Mesodermal cell (in vitro differentiated cells): ENCODE measurements around the gene PTPRN2.

Experiments
- H3K27ac ChIP-seq: 2 replicates; pipeline ENCODE4 v1.7.0; 2013; ENCODE audit warnings: mild to moderate bottlenecking, low read depth, low read length, moderate library complexity; ENCODE audit not compliant: severe bottlenecking
- H3K36me3 ChIP-seq: 2 replicates; pipeline ENCODE4 v1.7.1; 2013; ENCODE audit warnings: mild to moderate bottlenecking, low read length, moderate library complexity; ENCODE audit not compliant: control insufficient read depth, insufficient read depth
- H3K4me1 ChIP-seq: one replicate; pipeline ENCODE4 v1.7.1; 2013; ENCODE audit warnings: mild to moderate bottlenecking, low read length; ENCODE audit not compliant: insufficient read depth, control insufficient read depth, poor library complexity, severe bottlenecking
- H3K4me3 ChIP-seq: 2 replicates; pipeline ENCODE4 v1.7.0; 2013; ENCODE audit warnings: low read length, control low read depth, mild to moderate bottlenecking; ENCODE audit not compliant: insufficient read depth, poor library complexity, severe bottlenecking; ENCODE audit errors: extremely low read depth
- H3K9me3 ChIP-seq: 2 replicates; pipeline ENCODE4 v1.7.1; 2013; ENCODE audit warnings: mild to moderate bottlenecking, low read length, moderate library complexity; ENCODE audit not compliant: control insufficient read depth
- WGBS, 2 experiments: methylation state at CpG; one replicate each; pipeline ENCODE4 v1.1.5; 2013; ENCODE audit warnings: missing lambda C conversion rate in 2 of 2; ENCODE audit not compliant: insufficient coverage in 2 of 2; 5-methylcytosine and 5-hydroxymethylcytosine counted together

The PTPRN2 gene

GRCh38 chr7:158574308-158575036, 13.2 kb downstream of the PTPRN2 start:
- no peaks in the 10 kb centered on the region for H3K4me1 ChIP-seq
- no peak overlapping the region for H3K27ac ChIP-seq
- H3K4me3 ChIP-seq = no peak overlapping the region
- 44 to 69% methylated on average over 6 to 8 of the region's 8 CpGs for WGBS, 2 experiments
- H3K36me3 ChIP-seq = no peaks in the 10 kb centered on the region
- H3K9me3 ChIP-seq = peaks cover 48% of the 10 kb centered on the region

- Histone ChIP-seq H3K27ac (no peak overlapping the region), H3K36me3 (no peaks in the 10 kb centered on the region), H3K9me3 (peaks cover 43% of the 10 kb centered on the region), H3K4me1 (no peaks in the 10 kb centered on the region), H3K4me3 (no peak overlapping the region)
- 38% methylated on average over 3 of the region's 4 CpGs for WGBS, 2 experiments
These were observed 14.3 kb downstream of the PTPRN2 start for GRCh38 chr7:158573310-158573709.

- Histone ChIP-seq H3K36me3 (no peaks in the 10 kb centered on the region), H3K4me1 (no peaks in the 10 kb centered on the region), H3K9me3 (peaks cover 44% of the 10 kb centered on the region), H3K27ac (no peak overlapping the region), H3K4me3 (no peak overlapping the region)
- 40% methylated on average over 6 to 7 of the region's 7 CpGs for WGBS, 2 experiments
These were observed 15.4 kb downstream of the PTPRN2 start for GRCh38 chr7:158572000-158572828.

- peaks cover 51% of the 10 kb centered on the region for H3K9me3 ChIP-seq
- H3K36me3 ChIP-seq = no peaks in the 10 kb centered on the region
- H3K27ac ChIP-seq = no peak overlapping the region
- WGBS, 2 experiments = 89 to 92% methylated on average over 39 to 40 of the region's 44 CpGs
- H3K4me3 ChIP-seq = no peak overlapping the region
- no peaks in the 10 kb centered on the region for H3K4me1 ChIP-seq
These were observed 17.0 kb downstream of the PTPRN2 start for GRCh38 chr7:158570449-158571170.

- Histone ChIP-seq H3K27ac (no peak overlapping the region), H3K4me1 (no peaks in the 10 kb centered on the region), H3K4me3 (no peak overlapping the region), H3K9me3 (peaks cover 54% of the 10 kb centered on the region), H3K36me3 (no peaks in the 10 kb centered on the region)
- 91 to 94% methylated on average over 40 to 45 of the region's 53 CpGs for WGBS, 2 experiments
These were observed 17.7 kb downstream of the PTPRN2 start for GRCh38 chr7:158569858-158570323.

DNA sequence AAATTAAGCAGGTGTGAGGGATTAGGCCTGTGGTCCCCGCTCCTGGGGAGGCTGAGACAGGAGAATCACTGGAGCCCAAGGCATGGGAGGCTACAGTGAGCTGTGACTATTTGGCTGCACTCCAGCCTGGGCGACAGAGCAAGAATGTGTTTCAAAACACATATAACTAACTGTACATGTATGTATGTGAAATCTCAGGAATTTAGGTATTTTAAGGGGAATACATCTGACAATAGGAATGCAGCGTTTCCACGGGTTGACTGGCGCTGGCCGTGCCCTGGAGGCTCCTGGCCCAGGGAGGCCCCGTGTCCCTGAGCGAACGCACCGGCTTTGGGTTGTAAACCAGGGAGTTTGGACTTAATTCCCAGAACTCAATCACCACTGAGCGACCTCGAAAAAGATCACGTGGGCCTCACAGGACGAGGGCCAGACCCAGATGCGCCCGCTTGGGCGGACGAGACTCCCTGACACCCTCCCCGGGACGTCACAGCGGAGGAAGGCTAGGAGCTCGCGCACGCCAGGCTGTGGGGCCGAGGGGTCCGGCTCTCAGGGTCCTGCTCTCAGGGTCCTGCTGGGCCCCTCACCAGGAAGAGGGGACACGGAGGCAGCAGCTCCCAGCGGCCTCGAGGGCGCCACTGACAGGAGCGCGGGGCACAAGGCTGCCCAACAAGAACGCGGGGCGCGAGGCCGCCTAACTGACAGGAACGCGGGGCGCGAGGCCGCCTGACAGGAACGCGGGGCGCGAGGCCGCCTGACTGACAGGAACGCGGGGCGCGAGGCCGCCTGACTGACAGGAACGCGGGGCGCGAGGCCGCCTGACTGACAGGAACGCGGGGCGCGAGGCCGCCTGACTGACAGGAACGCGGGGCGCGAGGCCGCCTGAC, 18.4 kb downstream of the PTPRN2 start:
- Histone ChIP-seq H3K9me3 (peaks cover 53% of the 10 kb centered on the region), H3K36me3 (no peaks in the 10 kb centered on the region), H3K27ac (no peak overlapping the region), H3K4me1 (no peaks in the 10 kb centered on the region), H3K4me3 (no peak overlapping the region)
- 82 to 87% methylated on average over 25 to 32 of the region's 67 CpGs for WGBS, 2 experiments

- Histone ChIP-seq H3K27ac (no peak overlapping the region), H3K4me1 (no peaks in the 10 kb centered on the region), H3K36me3 (no peaks in the 10 kb centered on the region), H3K4me3 (no peak overlapping the region), H3K9me3 (peaks cover 65% of the 10 kb centered on the region)
- 53 to 65% methylated on average over 5 to 8 of the region's 8 CpGs for WGBS, 2 experiments
These were observed 20.4 kb downstream of the PTPRN2 start for GRCh38 chr7:158567153-158567603.

GRCh38 chr7:158564663-158565035, 23.0 kb downstream of the PTPRN2 start:
- 65 to 81% methylated on average over 5 to 6 of the region's 7 CpGs for WGBS, 2 experiments
- H3K36me3 ChIP-seq = no peaks in the 10 kb centered on the region
- no peak overlapping the region for H3K4me3 ChIP-seq
- H3K27ac ChIP-seq = no peak overlapping the region
- no peaks in the 10 kb centered on the region for H3K4me1 ChIP-seq
- H3K9me3 ChIP-seq = peaks cover 76% of the 10 kb centered on the region

GRCh38 chr7:158563911-158564662, 23.5 kb downstream of the PTPRN2 start:
- Histone ChIP-seq H3K4me1 (no peaks in the 10 kb centered on the region), H3K36me3 (no peaks in the 10 kb centered on the region), H3K9me3 (peaks cover 81% of the 10 kb centered on the region), H3K4me3 (no peak overlapping the region), H3K27ac (no peak overlapping the region)
- 60 to 80% methylated on average over 6 of the region's 11 CpGs for WGBS, 2 experiments
